Thymus (tissue), 11 donors: ENCODE measurements around the gene MAP3K5. TPM values are rescaled to one million over a fixed set of nuclear protein-coding genes. Genes with fewer than 3 reads are reported as not detected.

Experiments
- DNase-seq, 9 donors: peaks; one replicate each; pipeline ENCODE4 v3.0.0-alpha.2; 2013; ENCODE audit warnings: low spot score in 9 of 9, low read depth in 6 of 9, missing footprints in 1 of 9
- H3K27ac ChIP-seq, 2 donors: one replicate each; pipeline ENCODE4 v1.5.1; 2013; ENCODE audit warnings: control low read depth in 1 of 2, low read depth in 1 of 2, low read length in 1 of 2, mild to moderate bottlenecking in 1 of 2, moderate library complexity in 1 of 2
- H3K27me3 ChIP-seq, 2 donors: one replicate each; pipeline ENCODE4 v1.5.1; 2013; ENCODE audit warnings: low read length in 1 of 2; ENCODE audit not compliant: control insufficient read depth in 2 of 2, insufficient read depth in 1 of 2
- H3K36me3 ChIP-seq, 2 donors: one replicate each; pipeline ENCODE4 v1.5.1; 2013; ENCODE audit warnings: low read length in 1 of 2, mild to moderate bottlenecking in 1 of 2, moderate library complexity in 1 of 2; ENCODE audit not compliant: control insufficient read depth in 2 of 2, insufficient read depth in 2 of 2
- H3K4me1 ChIP-seq, 2 donors: one replicate each; pipeline ENCODE4 v1.5.1; 2013; ENCODE audit warnings: low read length in 2 of 2; ENCODE audit not compliant: control insufficient read depth in 2 of 2, insufficient read depth in 2 of 2
- H3K4me3 ChIP-seq, 2 donors: one replicate each; pipeline ENCODE4 v1.5.1; 2013; ENCODE audit warnings: low read length in 2 of 2, control low read depth in 1 of 2, mild to moderate bottlenecking in 1 of 2
- H3K9me3 ChIP-seq, 2 donors: one replicate each; pipeline ENCODE4 v1.5.1; 2013; ENCODE audit warnings: low read length in 1 of 2, mild to moderate bottlenecking in 1 of 2; ENCODE audit not compliant: control insufficient read depth in 2 of 2, insufficient read depth in 1 of 2
- WGBS: extraction: QIAGEN DNeasy Blood & Tissue Kit; methylation state at CpG from one replicate; pipeline ENCODE4 v1.1.7; 2013; 5-methylcytosine and 5-hydroxymethylcytosine counted together
- polyA plus RNA-seq: library from polyadenylated mRNA; stranded (reverse); fragments of 200-250 nt; gene quantifications from one replicate; pipeline ENCODE4 v1.2.3, GENCODE V29; 2013
- total RNA-seq: library from RNA; stranded (reverse); fragments of 120-200 nt; gene quantifications from one replicate; pipeline ENCODE4 v1.2.4, GENCODE V29; 2013
- donor health status: healthy.

MAP3K5 gene
- total and polyA plus RNA-seq, 2 donors: 7.3 to 23.0 TPM

- Histone ChIP-seq H3K4me1 (peaks cover 4% of the 10 kb centered on the region in 2 donors), H3K27ac (no peak overlapping the region), H3K9me3 (peaks cover 0 to 6% of the 10 kb centered on the region in 2 donors), H3K27me3 (no peaks in the 10 kb centered on the region), H3K4me3 (no peak overlapping the region), H3K36me3 (no peaks in the 10 kb centered on the region)
- WGBS: 99% methylated on average over 5 of the region's 5 CpGs
- no peak for DNase-seq
Observed at GRCh38 chr6:136571065-136571464, 221.2 kb downstream of the MAP3K5 start.

DNA sequence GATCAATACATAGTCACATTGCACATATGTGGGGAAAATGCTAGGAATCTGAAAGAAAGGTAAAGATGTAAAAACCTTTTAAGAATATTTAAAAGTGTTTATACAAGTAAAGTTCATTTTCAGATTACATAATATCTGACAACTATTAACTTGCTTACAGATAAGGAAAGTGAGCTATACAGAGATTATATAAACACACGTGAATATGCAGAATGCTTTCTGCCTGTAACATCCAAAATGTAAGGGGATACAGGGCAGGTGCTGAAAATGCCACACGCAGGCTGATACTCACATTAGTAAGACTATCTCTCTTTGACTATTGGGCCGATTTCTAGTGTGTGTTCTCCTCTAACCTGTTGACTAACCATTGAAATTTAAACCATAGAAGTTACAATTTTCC is 224.1 kb downstream of the MAP3K5 start:
- no peak overlapping the region for H3K27ac ChIP-seq
- H3K4me1 ChIP-seq: peaks cover 7 to 16% of the 10 kb centered on the region in 2 donors
- WGBS: 85% methylated on average over 3 of the region's 3 CpGs
- H3K27me3 ChIP-seq: no peaks in the 10 kb centered on the region
- H3K4me3 ChIP-seq: no peak overlapping the region
- no peak for DNase-seq
- H3K9me3 ChIP-seq: peaks cover 0 to 6% of the 10 kb centered on the region in 2 donors
- no peaks in the 10 kb centered on the region for H3K36me3 ChIP-seq

DNA sequence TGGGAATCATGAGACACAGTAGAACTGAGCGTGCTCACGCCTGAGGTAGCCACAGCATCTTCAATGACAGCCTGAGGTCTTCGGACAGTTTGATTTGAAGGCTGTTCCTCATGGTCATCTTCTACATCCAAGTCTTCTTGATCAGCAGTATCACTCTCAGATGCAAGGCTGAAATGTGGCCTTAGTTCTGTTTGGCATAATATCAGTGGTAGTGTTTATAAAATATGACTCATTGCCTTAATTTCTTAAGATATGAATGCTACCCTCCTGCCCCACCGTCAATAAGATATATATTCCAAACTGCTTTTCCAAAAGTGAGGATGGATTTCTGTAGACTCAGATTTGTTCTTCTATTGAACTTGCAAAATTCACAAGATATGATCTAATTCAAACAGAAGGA is 224.6 kb downstream of the MAP3K5 start:
- H3K36me3 ChIP-seq: no peaks in the 10 kb centered on the region
- WGBS: 97% methylated on average over 4 of the region's 4 CpGs
- H3K27ac ChIP-seq: no peak overlapping the region

DNA sequence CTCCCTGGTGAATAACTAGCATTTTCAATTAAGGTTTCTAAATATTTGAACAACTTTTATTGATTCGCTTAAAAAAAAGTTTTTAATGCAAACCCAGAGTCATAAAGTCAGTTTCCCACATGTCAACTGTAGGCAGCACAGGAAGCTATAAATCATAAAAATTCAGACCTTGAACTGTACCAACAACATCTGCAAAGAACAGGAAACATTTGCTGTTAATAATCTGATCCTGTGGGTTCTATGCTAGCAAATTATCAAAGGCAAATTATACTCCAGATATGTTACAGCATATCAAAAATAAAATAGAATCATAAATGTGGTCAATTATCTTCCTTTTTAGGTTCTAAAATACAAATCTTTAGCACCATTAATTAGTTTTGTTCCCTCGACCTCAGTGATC is 225.4 kb downstream of the MAP3K5 start:
- WGBS: 7% methylated on average over 2 of the region's 2 CpGs
- no peak for DNase-seq
- Histone ChIP-seq H3K27ac (peak overlapping the region in 1 of 2 donors; percentile 55), H3K27me3 (no peaks in the 10 kb centered on the region), H3K36me3 (no peaks in the 10 kb centered on the region), H3K4me1 (peaks cover 7 to 19% of the 10 kb centered on the region in 2 donors), H3K4me3 (no peak overlapping the region), H3K9me3 (peaks cover 0 to 6% of the 10 kb centered on the region in 2 donors)

More for the DNA sequence above, 224.6 kb downstream of the MAP3K5 start:
- Histone ChIP-seq H3K27me3 (no peaks in the 10 kb centered on the region), H3K4me1 (peaks cover 7 to 17% of the 10 kb centered on the region in 2 donors), H3K9me3 (peaks cover 0 to 6% of the 10 kb centered on the region in 2 donors), H3K4me3 (no peak overlapping the region)
- DNase-seq: no peak

GRCh38 chr6:136566007-136566487 is 226.2 kb downstream of the MAP3K5 start:
- H3K36me3 ChIP-seq: peaks cover 0 to 3% of the 10 kb centered on the region in 2 donors
- no peaks in the 10 kb centered on the region for H3K27me3 ChIP-seq
- peak overlapping the region in 1 of 2 donors; percentile 55 for H3K27ac ChIP-seq
- H3K4me3 ChIP-seq: no peak overlapping the region
- WGBS: 42% methylated on average over 6 of the region's 6 CpGs
- peaks cover 7 to 19% of the 10 kb centered on the region in 2 donors for H3K4me1 ChIP-seq
- H3K9me3 ChIP-seq: peaks cover 0 to 3% of the 10 kb centered on the region in 2 donors
- DNase-seq: no peak

GRCh38 chr6:136564180-136564579 is 228.1 kb downstream of the MAP3K5 start:
- no peak for DNase-seq
- no peak overlapping the region for H3K4me3 ChIP-seq
- H3K9me3 ChIP-seq: no peaks in the 10 kb centered on the region
- H3K27ac ChIP-seq: peak overlapping the region; percentile 36 to 67
- no peaks in the 10 kb centered on the region for H3K27me3 ChIP-seq
- 52% methylated on average over 1 of the region's 1 CpG for WGBS
- H3K4me1 ChIP-seq: peaks cover 7 to 19% of the 10 kb centered on the region in 2 donors
- peaks cover 0 to 4% of the 10 kb centered on the region in 2 donors for H3K36me3 ChIP-seq

- Histone ChIP-seq H3K4me3 (no peak overlapping the region), H3K27me3 (no peaks in the 10 kb centered on the region), H3K27ac (peak overlapping the region in 1 of 2 donors; percentile 67), H3K9me3 (no peaks in the 10 kb centered on the region), H3K36me3 (peaks cover 0 to 4% of the 10 kb centered on the region in 2 donors), H3K4me1 (peaks cover 7 to 19% of the 10 kb centered on the region in 2 donors)
- WGBS: 74% methylated on average over 6 of the region's 6 CpGs
- DNase-seq: no peak
Observed at GRCh38 chr6:136563386-136564152, 228.7 kb downstream of the MAP3K5 start.

DNA sequence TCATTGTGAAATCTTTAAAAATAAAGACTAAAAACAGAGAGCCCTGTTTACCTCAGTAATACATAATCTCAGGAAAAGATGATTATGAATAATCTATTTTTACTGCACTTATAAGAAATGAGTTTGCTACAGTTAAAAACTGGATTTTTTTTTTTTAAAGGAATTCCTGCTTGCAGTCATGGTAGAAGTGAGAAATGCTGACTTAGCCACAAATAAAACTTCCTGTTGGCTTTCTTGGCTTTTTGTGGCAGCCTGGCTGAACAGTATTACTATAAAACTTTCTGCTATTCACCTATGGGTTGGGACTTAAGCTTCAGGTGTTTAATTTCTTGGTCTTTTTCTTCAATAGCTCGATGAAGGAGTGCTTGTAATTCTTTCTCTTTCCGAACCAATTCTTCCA is 230.1 kb downstream of the MAP3K5 start:
- WGBS: 36% methylated on average over 2 of the region's 2 CpGs
- no peak for DNase-seq
- Histone ChIP-seq H3K36me3 (peaks cover 0 to 4% of the 10 kb centered on the region in 2 donors), H3K4me3 (no peak overlapping the region), H3K27ac (no peak overlapping the region), H3K4me1 (peaks cover 7 to 19% of the 10 kb centered on the region in 2 donors), H3K27me3 (no peaks in the 10 kb centered on the region), H3K9me3 (no peaks in the 10 kb centered on the region)

- 95% methylated on average over 5 of the region's 5 CpGs for WGBS
Observed at GRCh38 chr6:136553166-136553787, 239.0 kb downstream of the MAP3K5 start.

More at GRCh38 chr6:136553166-136553787, 239.0 kb downstream of the MAP3K5 start:
- H3K36me3 ChIP-seq: no peaks in the 10 kb centered on the region
- no peak overlapping the region for H3K4me3 ChIP-seq
- no peak for DNase-seq
- H3K4me1 ChIP-seq: peaks cover 10 to 11% of the 10 kb centered on the region in 2 donors
- H3K9me3 ChIP-seq: no peaks in the 10 kb centered on the region
- H3K27me3 ChIP-seq: peaks cover 19 to 34% of the 10 kb centered on the region in 2 donors
- H3K27ac ChIP-seq: no peak overlapping the region
